ENCODE measurements around the gene AFF2.

AFF2 gene

GRCh38 chrX:148856505-148856904 lies 356.1 kb downstream of the AFF2 start:
- DNase-seq (ENCODE audit: extremely low spot score), result no peak
- ChIA-PET CTCF (no interaction called here), POLR2A (no interaction called here)
- no peak for TF ChIP-seq LEF1 (IDR thresholded peaks at IDR 0.05; ENCODE audit: borderline replicate concordance)
- TF ChIP-seq HDGF (IDR thresholded peaks at IDR 0.05; ENCODE audit: borderline replicate concordance), result no peak
- TF ChIP-seq SUZ12 (IDR thresholded peaks at IDR 0.05), result no peak
- TF ChIP-seq FOXM1 (IDR thresholded peaks at IDR 0.05; ENCODE audit: borderline replicate concordance), result no peak
- TF ChIP-seq, protein P1, sequence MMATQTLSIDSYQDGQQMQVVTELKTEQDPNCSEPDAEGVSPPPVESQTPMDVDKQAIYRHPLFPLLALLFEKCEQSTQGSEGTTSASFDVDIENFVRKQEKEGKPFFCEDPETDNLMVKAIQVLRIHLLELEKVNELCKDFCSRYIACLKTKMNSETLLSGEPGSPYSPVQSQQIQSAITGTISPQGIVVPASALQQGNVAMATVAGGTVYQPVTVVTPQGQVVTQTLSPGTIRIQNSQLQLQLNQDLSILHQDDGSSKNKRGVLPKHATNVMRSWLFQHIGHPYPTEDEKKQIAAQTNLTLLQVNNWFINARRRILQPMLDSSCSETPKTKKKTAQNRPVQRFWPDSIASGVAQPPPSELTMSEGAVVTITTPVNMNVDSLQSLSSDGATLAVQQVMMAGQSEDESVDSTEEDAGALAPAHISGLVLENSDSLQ (IDR thresholded peaks at IDR 0.05), result no peak
- TF ChIP-seq BHLHE40 (IDR thresholded peaks at IDR 0.05; ENCODE audit: borderline replicate concordance), result no peak
- no peak for TF ChIP-seq TARDBP (IDR thresholded peaks at IDR 0.05)
- TF ChIP-seq NFRKB (IDR thresholded peaks at IDR 0.05), result no peak
- TF ChIP-seq ARNT (IDR thresholded peaks at IDR 0.05), result no peak
- TF ChIP-seq FOXA1 (IDR thresholded peaks at IDR 0.05), result no peak
- TF ChIP-seq ZNF384 (IDR thresholded peaks at IDR 0.05), result no peak
- TF ChIP-seq FOXK2 (IDR thresholded peaks at IDR 0.05), result no peak
- no peak for TF ChIP-seq SP1 (IDR thresholded peaks at IDR 0.05)
- no peak for TF ChIP-seq CTBP1 (IDR thresholded peaks at IDR 0.05; ENCODE audit: borderline replicate concordance)
- no peak for TF ChIP-seq ELF4 (IDR thresholded peaks at IDR 0.05)
- no peak for TF ChIP-seq L3MBTL2 (conservative IDR thresholded peaks at IDR 0.05)

DNA sequence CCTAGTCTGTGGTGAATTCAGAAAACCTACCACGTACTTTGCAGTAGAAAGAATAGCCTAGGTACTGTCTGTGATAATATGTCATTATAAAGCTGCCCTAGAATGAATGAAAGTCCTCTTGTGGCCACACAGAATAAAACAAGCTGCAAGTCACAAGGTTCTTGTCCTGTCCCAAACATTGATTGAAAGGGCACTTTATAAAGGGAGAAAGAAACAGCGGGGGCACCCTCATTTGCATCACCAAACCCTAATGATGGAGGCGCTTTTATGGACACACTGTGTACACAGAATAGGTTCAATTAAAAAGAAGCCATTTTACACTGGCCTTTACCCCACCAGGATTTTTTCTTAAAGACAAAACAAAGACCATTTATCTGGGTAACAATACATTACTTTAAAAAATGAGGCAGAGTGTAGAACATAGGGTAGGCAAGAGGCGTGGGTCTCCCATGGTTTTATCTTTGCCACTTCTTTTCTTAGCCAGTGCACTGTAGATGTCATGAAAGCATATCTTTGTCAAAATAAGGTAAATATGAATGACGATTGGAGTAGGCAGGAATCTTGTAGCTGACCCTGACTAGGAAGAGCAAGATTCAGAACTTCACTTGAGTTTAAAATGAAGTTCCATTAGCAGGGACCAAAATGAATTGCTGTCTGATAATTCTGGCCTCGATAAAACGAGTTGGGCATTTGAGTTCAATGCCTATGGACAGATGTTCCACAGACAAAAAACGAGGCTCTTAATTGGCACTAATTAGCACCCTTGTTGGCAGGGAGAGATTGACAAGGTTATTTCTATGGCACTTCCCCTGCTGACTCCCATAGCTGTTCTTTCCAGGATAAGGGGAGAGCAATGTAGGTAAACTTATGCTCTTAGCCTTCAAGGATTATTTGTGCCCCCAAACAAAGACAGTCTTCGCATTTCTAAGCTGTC lies 365.1 kb downstream of the AFF2 start:
- DNase-seq (ENCODE audit: extremely low spot score), result no peak
- CTCF ChIA-PET, result no interaction called here
- TF ChIP-seq FOXA1 (IDR thresholded peaks at IDR 0.05) (no peak), FOXK2 (IDR thresholded peaks at IDR 0.05) (no peak), L3MBTL2 (conservative IDR thresholded peaks at IDR 0.05) (no peak), FOXM1 (IDR thresholded peaks at IDR 0.05; ENCODE audit: borderline replicate concordance) (no peak), HDGF (IDR thresholded peaks at IDR 0.05; ENCODE audit: borderline replicate concordance) (no peak), ARNT (IDR thresholded peaks at IDR 0.05) (no peak), NFRKB (IDR thresholded peaks at IDR 0.05) (no peak), SUZ12 (IDR thresholded peaks at IDR 0.05) (no peak)
- TF ChIP-seq, protein P1 (IDR thresholded peaks at IDR 0.05), result no peak
- POLR2A ChIA-PET, result no interaction called here

DNA sequence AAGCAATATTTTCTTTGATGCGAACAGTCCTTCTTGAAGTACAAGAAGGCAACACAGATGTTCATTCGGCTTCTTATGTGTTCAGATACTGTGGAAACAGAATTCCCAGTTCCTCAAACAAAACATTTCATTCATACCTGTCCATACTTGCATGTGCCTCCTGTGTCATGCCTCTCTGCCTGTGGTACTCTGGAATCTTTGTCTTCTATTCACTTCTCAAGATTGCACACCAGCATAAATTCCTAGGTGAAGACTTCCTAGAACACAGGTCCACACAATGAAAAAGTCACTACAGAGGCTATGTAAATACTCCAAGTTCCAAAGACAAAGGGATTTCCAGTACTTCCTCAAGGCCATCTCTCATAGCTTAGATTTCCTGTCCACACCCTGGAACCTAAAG lies 367.2 kb downstream of the AFF2 start:
- POLR2A ChIA-PET, result no interaction called here
- CTCF ChIA-PET, result no interaction called here
- TF ChIP-seq HDGF (IDR thresholded peaks at IDR 0.05; ENCODE audit: borderline replicate concordance) (no peak), SUZ12 (IDR thresholded peaks at IDR 0.05) (no peak), BHLHE40 (IDR thresholded peaks at IDR 0.05; ENCODE audit: borderline replicate concordance) (no peak), NFRKB (IDR thresholded peaks at IDR 0.05) (no peak), LEF1 (IDR thresholded peaks at IDR 0.05; ENCODE audit: borderline replicate concordance) (no peak), FOXA1 (IDR thresholded peaks at IDR 0.05) (no peak), ELF4 (IDR thresholded peaks at IDR 0.05) (no peak), ZNF384 (IDR thresholded peaks at IDR 0.05) (no peak), L3MBTL2 (conservative IDR thresholded peaks at IDR 0.05) (no peak), FOXK2 (IDR thresholded peaks at IDR 0.05) (no peak), CTBP1 (IDR thresholded peaks at IDR 0.05; ENCODE audit: borderline replicate concordance) (no peak), ARNT (IDR thresholded peaks at IDR 0.05) (no peak), SP1 (IDR thresholded peaks at IDR 0.05) (no peak), FOXM1 (IDR thresholded peaks at IDR 0.05; ENCODE audit: borderline replicate concordance) (no peak), TARDBP (IDR thresholded peaks at IDR 0.05) (no peak)
- TF ChIP-seq, protein P1 (IDR thresholded peaks at IDR 0.05), result no peak
- DNase-seq (ENCODE audit: extremely low spot score), result no peak

DNA sequence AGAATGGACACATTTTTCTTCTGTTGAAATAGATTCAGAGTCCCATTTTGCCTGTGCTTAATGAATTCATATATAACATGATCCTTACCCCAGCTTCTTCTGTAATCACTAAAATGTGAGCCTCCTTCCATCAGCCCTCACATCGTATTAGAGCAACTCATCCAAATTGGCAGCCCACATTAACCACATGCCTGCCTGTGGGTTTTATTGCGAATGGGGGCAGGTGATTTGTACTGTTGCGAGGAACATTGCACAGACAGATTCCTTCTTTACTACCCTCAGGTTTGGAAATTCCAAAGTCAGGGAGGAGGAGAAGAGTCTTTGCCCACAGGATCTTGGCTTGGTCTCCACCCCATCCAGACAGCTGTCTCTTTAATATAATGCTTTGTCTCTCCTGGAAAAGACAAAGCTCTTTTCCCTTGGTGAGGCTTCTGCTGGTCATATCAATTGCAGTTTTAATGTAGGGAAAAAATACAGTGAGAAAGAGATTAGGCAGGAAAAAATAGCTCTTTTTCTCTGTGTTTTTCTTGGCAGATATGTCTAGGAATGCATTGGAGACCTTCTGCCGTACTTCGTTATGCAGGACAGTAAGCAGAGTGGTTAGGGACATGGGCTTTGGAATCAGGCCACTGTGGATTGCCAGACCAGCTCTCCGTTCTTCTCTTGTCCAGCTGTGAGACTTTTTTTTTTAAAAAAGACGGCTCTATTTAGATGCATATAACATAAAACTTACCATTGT lies 371.2 kb downstream of the AFF2 start:
- no peak for TF ChIP-seq FOXK2 (IDR thresholded peaks at IDR 0.05)
- TF ChIP-seq BHLHE40 (IDR thresholded peaks at IDR 0.05; ENCODE audit: borderline replicate concordance), result no peak
- POLR2A ChIA-PET, result no interaction called here
- no peak for DNase-seq (ENCODE audit: extremely low spot score)
- CTCF ChIA-PET, result no interaction called here

- no peak for DNase-seq (ENCODE audit: extremely low spot score)
- ChIA-PET POLR2A (no interaction called here), CTCF (no interaction called here)
- TF ChIP-seq FOXA1 (IDR thresholded peaks at IDR 0.05) (no peak), ARNT (IDR thresholded peaks at IDR 0.05) (no peak), HDGF (IDR thresholded peaks at IDR 0.05; ENCODE audit: borderline replicate concordance) (no peak), CTBP1 (IDR thresholded peaks at IDR 0.05; ENCODE audit: borderline replicate concordance) (no peak), FOXM1 (IDR thresholded peaks at IDR 0.05; ENCODE audit: borderline replicate concordance) (no peak), LEF1 (IDR thresholded peaks at IDR 0.05; ENCODE audit: borderline replicate concordance) (no peak), NFRKB (IDR thresholded peaks at IDR 0.05) (no peak), SUZ12 (IDR thresholded peaks at IDR 0.05) (no peak), FOXK2 (IDR thresholded peaks at IDR 0.05) (no peak), TARDBP (IDR thresholded peaks at IDR 0.05) (no peak), ELF4 (IDR thresholded peaks at IDR 0.05) (no peak), L3MBTL2 (conservative IDR thresholded peaks at IDR 0.05) (no peak)
- TF ChIP-seq, protein P1 (IDR thresholded peaks at IDR 0.05), result no peak
Observed at GRCh38 chrX:148872161-148872535, 371.7 kb downstream of the AFF2 start.
